HepG2 (cell line): ENCODE results near the gene ARMC8. TPM values are rescaled to one million over a fixed set of nuclear protein-coding genes. Genes with fewer than 3 reads are reported as not detected.

ENCODE experiments used
- CREM ChIP-seq, 2 experiments: sonication (generic) in 1 of 2; formaldehyde crosslinking in 1 of 2; IDR thresholded peaks; 2 replicates each; pipeline versions ENCODE4 v1.4.0 to v1.6.1; 2016 to 2020; ENCODE audit warnings: antibody characterized with exemption in 1 of 2, mild to moderate bottlenecking in 1 of 2, missing genetic modification reagents in 1 of 2
- EED ChIP-seq: sonication (generic); formaldehyde crosslinking; IDR thresholded peaks from 2 replicates; pipeline ENCODE4 v1.5.0; 2020; ENCODE audit warnings: mild to moderate bottlenecking, missing genetic modification reagents
- HDAC2 ChIP-seq: sonication (generic); formaldehyde crosslinking; IDR thresholded peaks from 2 replicates; pipeline ENCODE4 v1.4.0; 2020; ENCODE audit warnings: missing genetic modification reagents
- HNRNPLL ChIP-seq: fragments of 200-400 bp; formaldehyde crosslinking; IDR thresholded peaks from 2 replicates; pipeline ENCODE4 v1.6.1; 2017; ENCODE audit warnings: mild to moderate bottlenecking, low read depth, low read length; ENCODE audit not compliant: poor library complexity, severe bottlenecking
- IRX3 ChIP-seq: sonication (generic); formaldehyde crosslinking; IDR thresholded peaks from 2 replicates; pipeline ENCODE4 v1.8.1; 2023; ENCODE audit warnings: mild to moderate bottlenecking, low read depth, missing genetic modification reagents, borderline replicate concordance
- KLF16 ChIP-seq, 2 experiments: sonication (generic) in 1 of 2; formaldehyde crosslinking in 1 of 2; IDR thresholded peaks; 2 replicates each; pipeline versions ENCODE4 v1.6.1 to v1.8.0; 2016 to 2023; ENCODE audit warnings: missing genetic modification reagents in 2 of 2, missing compliant biosample characterization in 1 of 2
- POLR2G ChIP-seq: fragments of 200-400 bp; formaldehyde crosslinking; IDR thresholded peaks from 2 replicates; pipeline ENCODE4 v1.6.1; 2018; ENCODE audit warnings: mild to moderate bottlenecking, low read depth, low read length, moderate library complexity
- REPIN1 ChIP-seq: sonication (generic); formaldehyde crosslinking; IDR thresholded peaks from 2 replicates; pipeline ENCODE4 v1.8.0; 2022; ENCODE audit warnings: missing genetic modification reagents, low read depth, mild to moderate bottlenecking, borderline replicate concordance
- TAF1 ChIP-seq: sonication (generic); formaldehyde crosslinking; IDR thresholded peaks from 2 replicates; pipeline ENCODE4 v1.4.0; 2020; ENCODE audit warnings: missing genetic modification reagents
- XRCC5 ChIP-seq: fragments of 200-400 bp; formaldehyde crosslinking; optimal IDR thresholded peaks from 2 replicates; pipeline ENCODE3; 2017; ENCODE audit warnings: mild to moderate bottlenecking, low read length
- ZKSCAN5 ChIP-seq: sonication (generic); formaldehyde crosslinking; IDR thresholded peaks from 2 replicates; pipeline ENCODE4 v1.5.1; 2020; ENCODE audit warnings: mild to moderate bottlenecking, missing genetic modification reagents
- ZNF10 ChIP-seq: sonication (generic); formaldehyde crosslinking; IDR thresholded peaks from 2 replicates; pipeline ENCODE4 v1.4.0; 2020; ENCODE audit warnings: mild to moderate bottlenecking, low read depth, missing genetic modification reagents, borderline replicate concordance
- ZNF232 ChIP-seq: sonication (generic); formaldehyde crosslinking; IDR thresholded peaks from 2 replicates; pipeline ENCODE4 v1.4.0; 2020; ENCODE audit warnings: missing genetic modification reagents, borderline replicate concordance
- ZNF329 ChIP-seq: sonication (generic); formaldehyde crosslinking; IDR thresholded peaks from 2 replicates; pipeline ENCODE4 v1.9.0; 2021; ENCODE audit warnings: low read depth, mild to moderate bottlenecking, missing genetic modification reagents
- ZNF350 ChIP-seq: sonication (generic); formaldehyde crosslinking; IDR thresholded peaks from 2 replicates; pipeline ENCODE4 v1.4.0; 2020; ENCODE audit warnings: mild to moderate bottlenecking, low read depth, missing genetic modification reagents, borderline replicate concordance
- ZNF44 ChIP-seq: sonication (generic); formaldehyde crosslinking; IDR thresholded peaks from 2 replicates; pipeline ENCODE4 v1.5.1; 2020; ENCODE audit warnings: mild to moderate bottlenecking, missing genetic modification reagents
- ZNF558 ChIP-seq: sonication (generic); formaldehyde crosslinking; IDR thresholded peaks from 2 replicates; pipeline ENCODE4 v1.9.0; 2022; ENCODE audit warnings: mild to moderate bottlenecking, missing genetic modification reagents, borderline replicate concordance
- polyA plus RNA-seq, 8 experiments: library from polyadenylated mRNA; depleted of rRNA in 3 of 8; stranded (reverse) in 7 of 8; unstranded in 1 of 8; fragments of >200 nt; fragmentation: Illumina TruSeq in 4 of 8; extraction: Trizol in 4 of 8; gene quantifications; 2 replicates each; pipeline versions ENCODE4 v1.2.1 to v1.2.3, GENCODE V29; 2011 to 2016; ENCODE audit warnings: low read depth in 4 of 8, missing spikeins in 1 of 8, mixed read lengths in 1 of 8; ENCODE audit not compliant: insufficient read depth in 1 of 8
- total RNA-seq, 5 experiments: library from RNA; depleted of rRNA; stranded (reverse); fragments of >200 nt; fragmentation: Illumina TruSeq; extraction: Trizol; gene quantifications; 2 replicates each; pipeline ENCODE4 v1.2.3, GENCODE V29; 2016; ENCODE audit warnings: low read depth in 1 of 5
- TF ChIP-seq, protein P1 (sequence below): IDR thresholded peaks from 2 replicates; pipeline ENCODE4 v1.6.1; 2016; ENCODE audit warnings: mild to moderate bottlenecking
- TF ChIP-seq, protein P2 (sequence below): sonication (generic); formaldehyde crosslinking; IDR thresholded peaks from 2 replicates; pipeline ENCODE4 v1.9.0; 2022; ENCODE audit warnings: low read depth, missing genetic modification reagents
- TF ChIP-seq, protein P3 (sequence below): sonication (generic); formaldehyde crosslinking; IDR thresholded peaks from 2 replicates; pipeline ENCODE4 v1.4.0; 2020; ENCODE audit warnings: missing genetic modification reagents, low read depth, mild to moderate bottlenecking, borderline replicate concordance
- TF ChIP-seq, protein P4 (sequence below): sonication (generic); formaldehyde crosslinking; IDR thresholded peaks from 2 replicates; pipeline ENCODE4 v1.4.0; 2020; ENCODE audit warnings: missing genetic modification reagents, borderline replicate concordance
- TF ChIP-seq, protein P5 (sequence below): sonication (generic); formaldehyde crosslinking; IDR thresholded peaks from 2 replicates; pipeline ENCODE4 v1.4.0; 2020; ENCODE audit warnings: missing genetic modification reagents

The ARMC8 gene
- total and polyA plus RNA-seq, 2 of the 13 experiments (the other 11 are each of a cell fraction or from before 2014, with no cell fraction given) = 38.9 to 55.3 TPM

DNA sequence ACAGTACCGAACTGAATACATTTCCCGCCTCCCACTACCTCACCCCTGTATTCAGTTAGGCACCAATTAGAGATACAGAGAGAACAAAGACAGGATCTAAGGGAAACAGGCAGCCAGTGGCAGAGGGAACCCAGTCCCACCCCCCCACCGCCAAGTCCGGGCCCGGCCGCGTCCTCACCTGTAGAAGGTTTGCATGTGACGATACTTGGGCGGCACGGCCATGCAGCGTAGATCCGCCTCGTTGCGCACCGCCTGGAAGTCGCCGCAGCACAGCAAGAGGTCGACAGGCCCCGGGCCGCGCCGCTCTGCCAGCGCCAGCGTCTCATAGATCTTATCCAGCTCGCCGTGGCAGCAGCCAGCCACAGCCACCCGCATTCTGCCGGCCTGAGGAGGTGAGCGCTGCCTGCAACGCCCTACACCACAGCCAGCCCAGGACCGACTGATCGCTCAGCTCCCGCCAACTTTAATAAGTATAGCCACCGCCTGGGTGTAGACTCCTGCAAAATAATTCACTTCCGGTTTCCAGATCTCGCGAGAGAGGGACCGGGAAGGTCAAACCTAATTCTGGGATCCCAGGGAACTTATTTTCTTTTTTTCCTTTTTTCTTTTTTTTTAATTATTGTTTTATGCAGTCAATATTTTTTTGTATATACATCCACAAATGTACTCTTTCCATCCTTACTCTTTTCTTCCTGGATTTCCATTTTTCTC, 12.5 kb upstream of the ARMC8 start, which contains the start of gene DBR1 (continued):
- TF ChIP-seq ZNF44 = no peak
- TF ChIP-seq EED (CRISPR knock-in tag) = no peak
- 0 out of 2 replicates have a peak, but pooled peaks have one; percentile 51 for TF ChIP-seq ZNF558 (CRISPR knock-in tag)
- TF ChIP-seq, protein P1, sequence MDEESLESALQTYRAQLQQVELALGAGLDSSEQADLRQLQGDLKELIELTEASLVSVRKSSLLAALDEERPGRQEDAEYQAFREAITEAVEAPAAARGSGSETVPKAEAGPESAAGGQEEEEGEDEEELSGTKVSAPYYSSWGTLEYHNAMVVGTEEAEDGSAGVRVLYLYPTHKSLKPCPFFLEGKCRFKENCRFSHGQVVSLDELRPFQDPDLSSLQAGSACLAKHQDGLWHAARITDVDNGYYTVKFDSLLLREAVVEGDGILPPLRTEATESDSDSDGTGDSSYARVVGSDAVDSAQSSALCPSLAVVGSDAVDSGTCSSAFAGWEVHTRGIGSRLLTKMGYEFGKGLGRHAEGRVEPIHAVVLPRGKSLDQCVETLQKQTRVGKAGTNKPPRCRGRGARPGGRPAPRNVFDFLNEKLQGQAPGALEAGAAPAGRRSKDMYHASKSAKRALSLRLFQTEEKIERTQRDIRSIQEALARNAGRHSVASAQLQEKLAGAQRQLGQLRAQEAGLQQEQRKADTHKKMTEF (CRISPR knock-in tag) = peak; percentile 56; the same call in 1 of the 2 replicates
- TF ChIP-seq, protein P2, sequence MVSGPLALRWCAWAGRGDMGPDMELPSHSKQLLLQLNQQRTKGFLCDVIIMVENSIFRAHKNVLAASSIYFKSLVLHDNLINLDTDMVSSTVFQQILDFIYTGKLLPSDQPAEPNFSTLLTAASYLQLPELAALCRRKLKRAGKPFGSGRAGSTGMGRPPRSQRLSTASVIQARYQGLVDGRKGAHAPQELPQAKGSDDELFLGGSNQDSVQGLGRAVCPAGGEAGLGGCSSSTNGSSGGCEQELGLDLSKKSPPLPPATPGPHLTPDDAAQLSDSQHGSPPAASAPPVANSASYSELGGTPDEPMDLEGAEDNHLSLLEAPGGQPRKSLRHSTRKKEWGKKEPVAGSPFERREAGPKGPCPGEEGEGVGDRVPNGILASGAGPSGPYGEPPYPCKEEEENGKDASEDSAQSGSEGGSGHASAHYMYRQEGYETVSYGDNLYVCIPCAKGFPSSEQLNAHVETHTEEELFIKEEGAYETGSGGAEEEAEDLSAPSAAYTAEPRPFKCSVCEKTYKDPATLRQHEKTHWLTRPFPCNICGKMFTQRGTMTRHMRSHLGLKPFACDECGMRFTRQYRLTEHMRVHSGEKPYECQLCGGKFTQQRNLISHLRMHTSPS (CRISPR knock-in tag) = no peak
- TF ChIP-seq ZKSCAN5 (CRISPR knock-in tag) = peak; percentile 58
- TF ChIP-seq ZNF10 = no peak
- 0 out of 2 replicates have a peak, but pooled peaks have one; percentile 26 for TF ChIP-seq CREM (IDR thresholded peaks at IDR 0.05)
- no peak for TF ChIP-seq CREM (CRISPR knock-in tag; IDR thresholded peaks at IDR 0.05)
- TF ChIP-seq ZNF232 = peak; percentile 67; the same call in 1 of the 2 replicates
- TF ChIP-seq POLR2G = peak; percentile 97
- 0 out of 2 replicates have a peak, but pooled peaks have one; percentile 39 for TF ChIP-seq ZNF350 (CRISPR knock-in tag)
- TF ChIP-seq ZNF329 (CRISPR knock-in tag) = no peak
- TF ChIP-seq HDAC2 (CRISPR knock-in tag) = peak; percentile 46
- no peak for TF ChIP-seq REPIN1
- TF ChIP-seq, protein P3, sequence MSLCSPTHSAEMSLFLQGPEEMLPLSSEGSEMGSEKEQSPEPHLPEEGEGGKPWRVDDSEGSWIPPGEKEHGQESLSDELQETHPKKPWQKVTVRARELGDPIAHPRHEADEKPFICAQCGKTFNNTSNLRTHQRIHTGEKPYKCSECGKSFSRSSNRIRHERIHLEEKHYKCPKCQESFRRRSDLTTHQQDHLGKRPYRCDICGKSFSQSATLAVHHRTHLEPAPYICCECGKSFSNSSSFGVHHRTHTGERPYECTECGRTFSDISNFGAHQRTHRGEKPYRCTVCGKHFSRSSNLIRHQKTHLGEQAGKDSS (CRISPR knock-in tag) = no peak
- peak; percentile 87 for TF ChIP-seq HNRNPLL
- TF ChIP-seq KLF16 (CRISPR knock-in tag; IDR thresholded peaks at IDR 0.05) = 0 out of 4 replicates have a peak, but pooled peaks of 1 of the 2 experiments have one; percentile 39
- TF ChIP-seq XRCC5 = peak; percentile 46
- TF ChIP-seq, protein P4, sequence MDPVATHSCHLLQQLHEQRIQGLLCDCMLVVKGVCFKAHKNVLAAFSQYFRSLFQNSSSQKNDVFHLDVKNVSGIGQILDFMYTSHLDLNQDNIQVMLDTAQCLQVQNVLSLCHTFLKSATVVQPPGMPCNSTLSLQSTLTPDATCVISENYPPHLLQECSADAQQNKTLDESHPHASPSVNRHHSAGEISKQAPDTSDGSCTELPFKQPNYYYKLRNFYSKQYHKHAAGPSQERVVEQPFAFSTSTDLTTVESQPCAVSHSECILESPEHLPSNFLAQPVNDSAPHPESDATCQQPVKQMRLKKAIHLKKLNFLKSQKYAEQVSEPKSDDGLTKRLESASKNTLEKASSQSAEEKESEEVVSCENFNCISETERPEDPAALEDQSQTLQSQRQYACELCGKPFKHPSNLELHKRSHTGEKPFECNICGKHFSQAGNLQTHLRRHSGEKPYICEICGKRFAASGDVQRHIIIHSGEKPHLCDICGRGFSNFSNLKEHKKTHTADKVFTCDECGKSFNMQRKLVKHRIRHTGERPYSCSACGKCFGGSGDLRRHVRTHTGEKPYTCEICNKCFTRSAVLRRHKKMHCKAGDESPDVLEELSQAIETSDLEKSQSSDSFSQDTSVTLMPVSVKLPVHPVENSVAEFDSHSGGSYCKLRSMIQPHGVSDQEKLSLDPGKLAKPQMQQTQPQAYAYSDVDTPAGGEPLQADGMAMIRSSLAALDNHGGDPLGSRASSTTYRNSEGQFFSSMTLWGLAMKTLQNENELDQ = no peak
- peak; percentile 90 for TF ChIP-seq TAF1 (CRISPR knock-in tag)
- TF ChIP-seq IRX3 (CRISPR knock-in tag) = no peak
- TF ChIP-seq, protein P5, sequence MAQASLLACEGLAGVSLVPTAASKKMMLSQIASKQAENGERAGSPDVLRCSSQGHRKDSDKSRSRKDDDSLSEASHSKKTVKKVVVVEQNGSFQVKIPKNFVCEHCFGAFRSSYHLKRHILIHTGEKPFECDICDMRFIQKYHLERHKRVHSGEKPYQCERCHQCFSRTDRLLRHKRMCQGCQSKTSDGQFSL (CRISPR knock-in tag) = peak; percentile 54; the same call in 1 of the 2 replicates
